HCT116 (cell line): ENCODE measurements around the gene ZFX. TPM values are rescaled to one million over a fixed set of nuclear protein-coding genes. Genes with fewer than 3 reads are reported as not detected.

Experiments used
- ATAC-seq: fragments of 200-7000 bp; cut with Tn5 transposase; 2 replicates; pipeline ENCODE4 v1.9.1; 2020; ENCODE audit warnings: mild to moderate bottlenecking, moderate library complexity
- BruUV-seq: library from RNA; stranded (reverse); fragments of 400-500 nt; replicated peaks from 2 replicates; lab custom pipeline; 2021; lab: Mats Ljungman, UMichigan
- CTCF ChIA-PET: fragments of 300-600 bp; sonication (Branson Sonifier 250); formaldehyde crosslinking; loops from one replicate; lab custom pipeline; 2021; ENCODE audit warnings: antibody characterized with exemption; lab: Charles Lee
- POLR2A ChIA-PET: fragments of 300-600, 350-600 bp; sonication (Branson Sonifier 250); formaldehyde crosslinking; loops from one replicate; lab custom pipeline; 2021; ENCODE audit warnings: antibody characterized with exemption; lab: Charles Lee
- RAD21 ChIA-PET, 2 experiments: fragments of 300-600 bp; sonication (Branson Sonifier 250); formaldehyde crosslinking; loops; one replicate each; lab custom pipeline; 2023; ENCODE audit warnings: low total read pairs in 2 of 2; ENCODE audit not compliant: uncharacterized antibody in 2 of 2, unreplicated experiment in 2 of 2, low non-redundant PET in 1 of 2; lab: Charles Lee
- DNase-seq: peaks from one replicate; pipeline ENCODE4 v3.0.0-alpha.2; 2010; ENCODE audit warnings: low read depth, low spot score
- H2AFZ ChIP-seq: fragments of 200-600 bp; shearing (Covaris generic), sonication (generic); 2 replicates; pipeline ENCODE4 v1.6.1; 2017; ENCODE audit warnings: low read depth, mixed run types, mixed read lengths, antibody characterized with exemption, low read length; ENCODE audit not compliant: poor library complexity, severe bottlenecking
- H3K27ac ChIP-seq: 2 replicates; pipeline ENCODE4 v1.5.1; 2012; ENCODE audit warnings: low read depth, low read length
- H3K27me3 ChIP-seq: fragments of 200-600 bp; sonication (generic); 2 replicates; pipeline ENCODE4 v1.6.1; 2016; ENCODE audit warnings: mixed run types, low read length, mixed read lengths; ENCODE audit not compliant: insufficient read depth
- H3K36me3 ChIP-seq, 2 experiments: fragments of 200-500 bp in 1 of 2; fragments of 200-600 bp in 1 of 2; sonication (Bioruptor generic) in 1 of 2; sonication (generic) in 1 of 2; 2 replicates each; pipeline versions ENCODE4 v1.5.1 to v1.6.1; 2014 to 2016; ENCODE audit warnings: low read length in 2 of 2, inconsistent platforms in 1 of 2, mixed read lengths in 1 of 2, mixed run types in 1 of 2; ENCODE audit not compliant: insufficient read depth in 2 of 2, control insufficient read depth in 1 of 2
- H3K4me1 ChIP-seq, 2 experiments: fragments of 200-600 bp in 1 of 2; sonication (generic) in 1 of 2; 2 replicates each; pipeline versions ENCODE4 v1.5.1 to v1.6.1; 2012 to 2017; ENCODE audit warnings: low read length in 2 of 2, inconsistent platforms in 1 of 2, mild to moderate bottlenecking in 1 of 2, mixed read lengths in 1 of 2, mixed run types in 1 of 2, moderate library complexity in 1 of 2; ENCODE audit not compliant: insufficient read depth in 2 of 2, control insufficient read depth in 1 of 2
- H3K4me2 ChIP-seq: fragments of 200-600 bp; sonication (generic); 2 replicates; pipeline ENCODE4 v1.6.1; 2017; ENCODE audit warnings: mixed run types, low read length, mixed read lengths
- H3K4me3 ChIP-seq, 2 experiments: fragments of 200-600 bp in 1 of 2; sonication (generic) in 1 of 2; replicated peaks in 1 of 2; 2 replicates each; pipeline ENCODE4 v1.5.1; 2011 to 2016; ENCODE audit warnings: low read length in 2 of 2, control low read depth in 1 of 2, low read depth in 1 of 2, mild to moderate bottlenecking in 1 of 2, mixed read lengths in 1 of 2, mixed run types in 1 of 2
- H3K79me2 ChIP-seq: fragments of 200-600 bp; sonication (generic); 2 replicates; pipeline ENCODE4 v1.6.1; 2017; ENCODE audit warnings: mild to moderate bottlenecking, mixed run types, low read length, moderate library complexity, mixed read lengths; ENCODE audit not compliant: insufficient read depth
- H3K9ac ChIP-seq: fragments of 200-600 bp; sonication (generic); 2 replicates; pipeline ENCODE4 v1.6.1; 2016; ENCODE audit warnings: low read length, mixed read lengths
- H3K9me2 ChIP-seq: fragments of 200-600 bp; sonication (generic), shearing (Covaris generic); 2 replicates; pipeline ENCODE4 v1.6.1; 2017; ENCODE audit warnings: mixed run types, mild to moderate bottlenecking, moderate library complexity; ENCODE audit not compliant: insufficient read depth
- H3K9me3 ChIP-seq, 2 experiments: fragments of 200-500 bp in 1 of 2; fragments of 200-600 bp in 1 of 2; sonication (Bioruptor generic) in 1 of 2; sonication (generic) in 1 of 2; 2 replicates each; pipeline ENCODE4 v1.6.1; 2014 to 2017; ENCODE audit warnings: low read length in 2 of 2, mixed read lengths in 2 of 2, inconsistent platforms in 1 of 2, low read depth in 1 of 2, mild to moderate bottlenecking in 1 of 2, mixed run types in 1 of 2, moderate library complexity in 1 of 2; ENCODE audit not compliant: control insufficient read depth in 1 of 2, insufficient read depth in 1 of 2
- H4K20me1 ChIP-seq: fragments of 200-600 bp; sonication (generic), shearing (Covaris generic); 2 replicates; pipeline ENCODE4 v1.6.1; 2017; ENCODE audit warnings: mixed run types, mild to moderate bottlenecking, moderate library complexity; ENCODE audit not compliant: insufficient read depth
- CBX3 ChIP-seq: IDR thresholded peaks from 2 replicates; pipeline ENCODE4 v1.6.1; 2012; ENCODE audit warnings: low read depth
- EZH2 ChIP-seq: fragments of 200-600 bp; sonication (generic); IDR thresholded peaks from 2 replicates; pipeline ENCODE4 v1.6.1; 2017; ENCODE audit warnings: antibody characterized with exemption, mixed run types
- FOSL1 ChIP-seq: IDR thresholded peaks from 2 replicates; pipeline ENCODE4 v1.6.1; 2012; ENCODE audit warnings: low read depth
- RAD21 ChIP-seq: IDR thresholded peaks from 2 replicates; pipeline ENCODE4 v1.6.1; 2012; ENCODE audit warnings: low read depth, mild to moderate bottlenecking
- intact Hi-C: fragments of 100-400 bp; cut with micrococcal nuclease; formaldehyde crosslinking; loops from 2 replicates; pipeline ENCODE4 v1.10.0; 2022
- total RNA-seq: library from RNA; stranded (reverse); gene quantifications from one replicate; pipeline ENCODE4 v1.2.1, GENCODE V29; 2021; ENCODE audit not compliant: unreplicated experiment
- TF ChIP-seq, protein P1 (sequence below): IDR thresholded peaks from 2 replicates; pipeline ENCODE4 v1.6.1; 2012
- TF ChIP-seq, protein P2 (sequence below): IDR thresholded peaks from 2 replicates; pipeline ENCODE4 v1.6.1; 2012; ENCODE audit warnings: low read depth

Gene ZFX
- total RNA-seq, 1 experiment from 2014 or later = 28.1 TPM

- H3K9me3 ChIP-seq = no peaks in the 10 kb centered on the region
- POLR2A ChIA-PET = no interaction called here
These were observed 25.7 kb downstream of the ZFX start for GRCh38 chrX:24175276-24175675.

More at GRCh38 chrX:24175276-24175675, 25.7 kb downstream of the ZFX start:
- no TSS peak for BruUV-seq
- CTCF ChIA-PET = no interaction called here
- Histone ChIP-seq H3K36me3 (peaks cover 0 to 8% of the 10 kb centered on the region in 2 experiments; a peak in 3 of 4 replicates), H3K4me2 (no peak overlapping the region), H3K79me2 (peaks cover 40% of the 10 kb centered on the region), H4K20me1 (no peaks in the 10 kb centered on the region), H3K27ac (no peak overlapping the region), H3K4me1 (no peaks in the 10 kb centered on the region), H3K9me2 (no peaks in the 10 kb centered on the region), H3K27me3 (no peaks in the 10 kb centered on the region), H3K4me3 (no peak overlapping the region), H3K9ac (no peak overlapping the region), H2AFZ (no peak overlapping the region)
- TF ChIP-seq EZH2 (no peak), RAD21 (no peak), FOSL1 (no peak), CBX3 (no peak)
- TF ChIP-seq, protein P1, sequence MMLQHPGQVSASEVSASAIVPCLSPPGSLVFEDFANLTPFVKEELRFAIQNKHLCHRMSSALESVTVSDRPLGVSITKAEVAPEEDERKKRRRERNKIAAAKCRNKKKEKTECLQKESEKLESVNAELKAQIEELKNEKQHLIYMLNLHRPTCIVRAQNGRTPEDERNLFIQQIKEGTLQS = no peak
- TF ChIP-seq, protein P2, sequence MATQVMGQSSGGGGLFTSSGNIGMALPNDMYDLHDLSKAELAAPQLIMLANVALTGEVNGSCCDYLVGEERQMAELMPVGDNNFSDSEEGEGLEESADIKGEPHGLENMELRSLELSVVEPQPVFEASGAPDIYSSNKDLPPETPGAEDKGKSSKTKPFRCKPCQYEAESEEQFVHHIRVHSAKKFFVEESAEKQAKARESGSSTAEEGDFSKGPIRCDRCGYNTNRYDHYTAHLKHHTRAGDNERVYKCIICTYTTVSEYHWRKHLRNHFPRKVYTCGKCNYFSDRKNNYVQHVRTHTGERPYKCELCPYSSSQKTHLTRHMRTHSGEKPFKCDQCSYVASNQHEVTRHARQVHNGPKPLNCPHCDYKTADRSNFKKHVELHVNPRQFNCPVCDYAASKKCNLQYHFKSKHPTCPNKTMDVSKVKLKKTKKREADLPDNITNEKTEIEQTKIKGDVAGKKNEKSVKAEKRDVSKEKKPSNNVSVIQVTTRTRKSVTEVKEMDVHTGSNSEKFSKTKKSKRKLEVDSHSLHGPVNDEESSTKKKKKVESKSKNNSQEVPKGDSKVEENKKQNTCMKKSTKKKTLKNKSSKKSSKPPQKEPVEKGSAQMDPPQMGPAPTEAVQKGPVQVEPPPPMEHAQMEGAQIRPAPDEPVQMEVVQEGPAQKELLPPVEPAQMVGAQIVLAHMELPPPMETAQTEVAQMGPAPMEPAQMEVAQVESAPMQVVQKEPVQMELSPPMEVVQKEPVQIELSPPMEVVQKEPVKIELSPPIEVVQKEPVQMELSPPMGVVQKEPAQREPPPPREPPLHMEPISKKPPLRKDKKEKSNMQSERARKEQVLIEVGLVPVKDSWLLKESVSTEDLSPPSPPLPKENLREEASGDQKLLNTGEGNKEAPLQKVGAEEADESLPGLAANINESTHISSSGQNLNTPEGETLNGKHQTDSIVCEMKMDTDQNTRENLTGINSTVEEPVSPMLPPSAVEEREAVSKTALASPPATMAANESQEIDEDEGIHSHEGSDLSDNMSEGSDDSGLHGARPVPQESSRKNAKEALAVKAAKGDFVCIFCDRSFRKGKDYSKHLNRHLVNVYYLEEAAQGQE = no peak
- intact Hi-C loops = no loop called here
- no peak for ATAC-seq
- DNase-seq = no peak
- RAD21 ChIA-PET = no interaction called here
